Measurements from ENCODE around the gene PLD4. TPM values are rescaled to one million over a fixed set of nuclear protein-coding genes. Genes with fewer than 3 reads are reported as not detected.
A peak's percentile ranks its signal among the peaks of the same experiment; 100 is the strongest.

Gene PLD4
- total RNA-seq, 1 experiment from 2014 or later, result not detected

- Histone ChIP-seq H3K27me3 (ENCODE audit: insufficient read depth, low read depth) (no peaks in the 10 kb centered on the region), H3K36me3 (ENCODE audit: low read depth) (no peaks in the 10 kb centered on the region), H4K20me1 (ENCODE audit: insufficient read depth) (no peaks in the 10 kb centered on the region), H3K4me1 (replicated peaks; ENCODE audit: insufficient read depth) (peaks cover 81% of the 10 kb centered on the region), H3K9me2 (ENCODE audit: insufficient read depth) (no peaks in the 10 kb centered on the region), H3K9me3 (ENCODE audit: insufficient read depth, low read depth) (no peaks in the 10 kb centered on the region), H3K27ac (peak overlapping the region; percentile 97), H3K4me2 (peak overlapping the region; percentile 72), H3K4me3 (peak overlapping the region; percentile 41; the same call in 1 of the 2 replicates), H3F3A (ENCODE audit: insufficient read depth, low read depth) (peaks cover 39% of the 10 kb centered on the region), H3K79me2 (ENCODE audit: low read depth) (no peaks in the 10 kb centered on the region), H2AFZ (no peak overlapping the region)
- POLR2A ChIA-PET (ENCODE audit: unreplicated experiment), result interaction anchor here (0.5 to 1.2 kb wide), 4 partner anchors 39 to 180 kb away, joined by 4 to 6 read pairs (median 5); no protein-coding TSS in a partner anchor
- TF ChIP-seq EZH2 (IDR thresholded peaks at IDR 0.05; ENCODE audit: low read depth) (no peak), CTCF (conservative IDR thresholded peaks at IDR 0.05) (no peak)
- no peak for DNase-seq
- CTCF ChIA-PET, result interaction anchor here (0.5 kb wide), 1 partner anchor 391 kb away, joined by 3 read pairs; no protein-coding TSS in a partner anchor
- TSS peak; percentile 11 for BruUV-seq (replicated peaks)
- intact Hi-C loops (cut with micrococcal nuclease; ENCODE audit: unreplicated experiment), result loop anchor here (2.0 to 5.0 kb wide), 7 partner anchors 49 to 511 kb away; partner anchors contain the start of genes BRF1 and CDCA4
These were observed 47.0 kb downstream of the PLD4 start for GRCh38 chr14:104971447-104972240.

GRCh38 chr14:104972301-104973134 lies 47.8 kb downstream of the PLD4 start:
- Histone ChIP-seq H3K27ac (peak overlapping the region; percentile 97), H3K4me2 (peak overlapping the region; percentile 72), H3K9me2 (ENCODE audit: insufficient read depth) (no peaks in the 10 kb centered on the region), H4K20me1 (ENCODE audit: insufficient read depth) (no peaks in the 10 kb centered on the region), H3K4me1 (replicated peaks; ENCODE audit: insufficient read depth) (peaks cover 86% of the 10 kb centered on the region), H3K36me3 (ENCODE audit: low read depth) (no peaks in the 10 kb centered on the region), H3K27me3 (ENCODE audit: insufficient read depth, low read depth) (no peaks in the 10 kb centered on the region), H2AFZ (no peak overlapping the region), H3K4me3 (peak overlapping the region; percentile 41; the same call in 1 of the 2 replicates), H3K79me2 (ENCODE audit: low read depth) (no peaks in the 10 kb centered on the region), H3F3A (ENCODE audit: insufficient read depth, low read depth) (peaks cover 39% of the 10 kb centered on the region), H3K9me3 (ENCODE audit: insufficient read depth, low read depth) (no peaks in the 10 kb centered on the region)
- CTCF ChIA-PET, result interaction anchor here (0.5 to 0.6 kb wide), 2 partner anchors 74 to 392 kb away, joined by 3 to 6 read pairs; no protein-coding TSS in a partner anchor
- DNase-seq, result peak; percentile 87 to 91
- POLR2A ChIA-PET (ENCODE audit: unreplicated experiment), result interaction anchor here (0.5 to 1.2 kb wide), 6 partner anchors 13 to 181 kb away, joined by 4 to 16 read pairs (median 6); partner anchors contain the start of gene CLBA1
- no TSS peak for BruUV-seq (replicated peaks)
- TF ChIP-seq EZH2 (IDR thresholded peaks at IDR 0.05; ENCODE audit: low read depth), result no peak
- TF ChIP-seq CTCF (conservative IDR thresholded peaks at IDR 0.05), result peak; percentile 33; the same call in 1 of the 2 replicates
- intact Hi-C loops (cut with micrococcal nuclease; ENCODE audit: unreplicated experiment), result loop anchor here (1.0 to 5.0 kb wide), 8 partner anchors 48 to 510 kb away; partner anchors contain the start of genes BRF1 and CDCA4

- ChIA-PET POLR2A (ENCODE audit: unreplicated experiment) (interaction anchor here (0.6 to 1.1 kb wide), 2 partner anchors 12 to 108 kb away, joined by 7 to 12 read pairs; partner anchors contain the start of genes CEP170B and CLBA1), CTCF (interaction anchor here (0.6 kb wide), 1 partner anchor 74 kb away, joined by 6 read pairs; no protein-coding TSS in a partner anchor)
- DNase-seq, result no peak
- Histone ChIP-seq H3F3A (ENCODE audit: insufficient read depth, low read depth) (peaks cover 39% of the 10 kb centered on the region), H3K4me1 (replicated peaks; ENCODE audit: insufficient read depth) (peaks cover 82% of the 10 kb centered on the region), H3K9me3 (ENCODE audit: insufficient read depth, low read depth) (no peaks in the 10 kb centered on the region), H3K4me2 (peak overlapping the region; percentile 72), H3K27ac (peak overlapping the region; percentile 97), H3K9me2 (ENCODE audit: insufficient read depth) (no peaks in the 10 kb centered on the region), H3K36me3 (ENCODE audit: low read depth) (no peaks in the 10 kb centered on the region), H4K20me1 (ENCODE audit: insufficient read depth) (no peaks in the 10 kb centered on the region), H3K27me3 (ENCODE audit: insufficient read depth, low read depth) (no peaks in the 10 kb centered on the region), H3K4me3 (peak overlapping the region; percentile 41; the same call in 1 of the 2 replicates), H2AFZ (no peak overlapping the region), H3K79me2 (ENCODE audit: low read depth) (no peaks in the 10 kb centered on the region)
- no TSS peak for BruUV-seq (replicated peaks)
- no peak for TF ChIP-seq CTCF (conservative IDR thresholded peaks at IDR 0.05)
- no peak for TF ChIP-seq EZH2 (IDR thresholded peaks at IDR 0.05; ENCODE audit: low read depth)
- intact Hi-C loops (cut with micrococcal nuclease; ENCODE audit: unreplicated experiment), result loop anchor here (1.0 to 5.0 kb wide), 8 partner anchors 48 to 509 kb away; partner anchors contain the start of genes BRF1 and CDCA4
These were observed 48.4 kb downstream of the PLD4 start for GRCh38 chr14:104973135-104973384.

All from PC-9 (cell line).